HG03571 (cell line): ENCODE data around the gene OR2B2.

Source experiments
- ATAC-seq: cut with Tn5 transposase; IDR thresholded peaks from one replicate; pipeline ENCODE4 v1.9.1; 2021; ENCODE audit not compliant: unreplicated experiment

Gene OR2B2

GRCh38 chr6:27893836-27894807, 18.1 kb downstream of the OR2B2 start:
- no peak for ATAC-seq

GRCh38 chr6:27893059-27893835, 18.9 kb downstream of the OR2B2 start:
- peak; percentile 46 for ATAC-seq

GRCh38 chr6:27892649-27893058, 19.5 kb downstream of the OR2B2 start:
- no peak for ATAC-seq

- ATAC-seq: no peak
Observed at GRCh38 chr6:27891320-27891875, 20.8 kb downstream of the OR2B2 start.

DNA sequence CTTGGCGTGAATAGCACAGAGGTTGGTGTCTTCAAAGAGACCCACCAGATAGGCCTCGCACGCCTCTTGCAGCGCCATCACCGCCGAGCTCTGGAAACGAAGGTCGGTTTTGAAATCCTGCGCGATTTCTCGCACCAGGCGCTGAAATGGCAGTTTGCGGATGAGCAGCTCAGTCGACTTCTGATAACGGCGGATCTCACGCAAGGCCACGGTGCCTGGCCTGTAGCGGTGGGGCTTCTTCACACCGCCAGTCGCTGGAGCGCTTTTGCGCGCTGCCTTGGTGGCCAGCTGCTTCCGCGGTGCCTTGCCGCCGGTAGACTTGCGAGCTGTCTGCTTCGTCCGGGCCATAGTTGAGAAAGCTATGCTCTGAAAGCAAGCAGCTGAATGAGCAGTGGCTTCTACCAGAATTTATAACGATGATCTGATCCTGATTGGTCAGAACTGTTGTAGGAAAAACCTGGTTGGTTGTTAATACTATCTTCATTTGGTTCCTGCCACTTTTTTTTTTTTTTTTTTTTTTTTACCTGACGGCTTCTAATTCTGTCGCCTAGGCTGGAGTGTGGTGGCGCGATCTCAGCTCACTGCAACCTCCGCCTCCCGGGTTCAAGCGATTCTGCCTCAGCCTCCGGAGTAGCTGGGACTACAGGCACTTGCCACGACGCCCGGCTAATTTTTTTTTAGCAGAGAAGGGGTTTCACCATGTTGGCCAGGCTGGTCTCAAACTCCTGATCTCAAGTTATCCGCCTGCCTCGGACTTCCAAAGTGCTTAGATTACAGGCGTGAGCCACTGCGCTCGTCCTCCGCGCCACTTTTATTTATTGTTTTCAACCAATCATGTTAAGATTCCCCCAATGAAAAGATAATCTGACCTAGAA, 21.5 kb downstream of the OR2B2 start:
- peak; percentile 43 for ATAC-seq

DNA sequence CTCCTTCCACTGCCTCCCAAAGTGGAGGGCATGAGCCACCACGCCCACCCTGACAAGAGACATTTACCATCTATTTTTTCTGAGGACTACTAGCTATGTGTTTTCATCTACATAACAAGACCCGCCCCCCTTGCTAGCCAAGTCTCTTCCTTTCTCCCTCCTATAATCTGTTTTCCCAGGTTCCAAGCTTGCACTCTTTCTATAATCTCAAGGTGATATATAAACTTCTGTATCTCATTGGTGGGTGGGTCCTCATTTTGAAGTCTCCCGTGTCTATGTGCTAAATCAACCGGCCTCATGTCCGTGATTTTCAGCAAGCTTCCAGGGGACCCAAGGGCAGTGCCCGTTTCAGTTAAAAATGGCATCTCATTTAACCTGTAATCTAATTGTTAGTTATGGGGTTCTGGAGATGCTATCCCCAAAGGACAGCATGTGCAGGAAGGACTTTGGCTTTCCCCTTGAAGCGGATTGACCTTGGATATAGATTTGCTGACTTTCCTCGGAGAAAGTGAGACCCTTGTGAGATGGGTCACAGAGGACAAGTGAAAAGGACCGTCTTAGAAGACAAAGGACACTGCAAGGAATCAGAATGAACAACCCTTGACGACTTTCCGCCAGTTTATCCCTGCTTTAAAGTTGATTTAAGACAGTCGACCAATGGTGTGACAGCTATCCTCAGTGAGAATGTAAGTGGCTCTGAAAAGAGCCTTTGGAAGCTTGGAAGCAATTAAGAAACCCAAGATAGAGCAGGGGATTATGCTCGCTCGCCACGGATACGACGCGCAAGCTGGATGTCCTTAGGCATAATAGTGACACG, 22.4 kb downstream of the OR2B2 start:
- no peak for ATAC-seq

DNA sequence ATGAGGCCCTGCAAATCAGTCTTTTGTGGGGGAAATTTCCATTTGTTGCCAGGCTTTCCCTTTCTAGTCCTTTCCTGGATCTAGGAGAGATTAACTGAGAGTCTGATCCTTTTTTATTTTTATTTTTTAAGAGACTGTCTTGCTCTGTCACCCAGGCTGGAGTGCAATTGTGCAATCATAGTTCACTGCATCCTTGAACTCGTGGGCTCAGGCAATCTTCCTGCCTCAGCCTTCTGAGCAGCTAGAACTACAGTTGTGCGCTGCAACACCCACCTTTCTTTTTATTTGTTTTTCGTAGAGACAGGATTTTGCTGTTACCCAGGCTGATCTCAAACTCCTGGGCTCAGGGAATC, 22.9 kb downstream of the OR2B2 start:
- no peak for ATAC-seq

- ATAC-seq: no peak
Observed at GRCh38 chr6:27888566-27888965, 23.6 kb downstream of the OR2B2 start.

GRCh38 chr6:27886073-27886472, 26.1 kb downstream of the OR2B2 start:
- no peak for ATAC-seq

DNA sequence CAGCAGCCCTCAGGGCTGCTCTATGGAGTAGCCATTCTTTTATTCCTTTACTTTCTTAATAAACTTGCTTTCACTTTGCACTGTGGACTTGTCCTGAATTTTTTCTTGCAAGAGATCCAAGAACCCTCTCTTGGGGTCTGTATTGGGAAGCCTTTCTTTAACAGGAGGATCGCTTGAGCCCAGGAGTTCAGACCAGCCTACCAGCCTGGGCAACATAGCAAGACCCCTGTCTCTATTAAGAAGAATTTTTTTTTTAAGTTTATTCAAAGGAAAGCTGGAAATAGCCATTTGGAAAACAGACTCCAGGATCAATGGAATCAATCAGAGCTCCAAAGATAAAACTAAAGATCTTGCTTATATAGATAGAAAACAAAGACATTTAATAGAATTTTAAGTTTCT, 29.1 kb downstream of the OR2B2 start:
- no peak for ATAC-seq

- no peak for ATAC-seq
Observed at GRCh38 chr6:27882624-27883023, 29.6 kb downstream of the OR2B2 start.

GRCh38 chr6:27879837-27880236, 32.4 kb downstream of the OR2B2 start:
- no peak for ATAC-seq

DNA sequence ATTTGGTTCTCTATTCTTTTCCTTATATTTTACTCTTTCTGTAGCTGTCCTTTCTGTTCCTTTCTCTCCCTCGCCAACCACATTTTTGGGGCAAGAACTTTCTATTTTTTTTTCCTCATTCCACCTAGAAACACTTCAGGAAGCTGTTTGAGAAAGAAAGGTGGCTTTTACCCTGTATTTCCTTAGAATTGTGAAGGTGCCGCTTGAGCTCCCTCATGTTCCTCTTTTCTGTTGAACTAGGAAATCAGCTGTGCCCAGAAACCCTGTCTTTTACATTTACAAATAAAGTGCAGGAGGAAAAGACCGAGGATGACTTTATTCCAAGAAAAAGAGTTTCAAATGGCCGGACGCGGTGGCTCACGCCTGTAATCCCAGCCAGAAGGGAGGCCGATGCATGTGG, 38.2 kb downstream of the OR2B2 start:
- ATAC-seq: no peak

DNA sequence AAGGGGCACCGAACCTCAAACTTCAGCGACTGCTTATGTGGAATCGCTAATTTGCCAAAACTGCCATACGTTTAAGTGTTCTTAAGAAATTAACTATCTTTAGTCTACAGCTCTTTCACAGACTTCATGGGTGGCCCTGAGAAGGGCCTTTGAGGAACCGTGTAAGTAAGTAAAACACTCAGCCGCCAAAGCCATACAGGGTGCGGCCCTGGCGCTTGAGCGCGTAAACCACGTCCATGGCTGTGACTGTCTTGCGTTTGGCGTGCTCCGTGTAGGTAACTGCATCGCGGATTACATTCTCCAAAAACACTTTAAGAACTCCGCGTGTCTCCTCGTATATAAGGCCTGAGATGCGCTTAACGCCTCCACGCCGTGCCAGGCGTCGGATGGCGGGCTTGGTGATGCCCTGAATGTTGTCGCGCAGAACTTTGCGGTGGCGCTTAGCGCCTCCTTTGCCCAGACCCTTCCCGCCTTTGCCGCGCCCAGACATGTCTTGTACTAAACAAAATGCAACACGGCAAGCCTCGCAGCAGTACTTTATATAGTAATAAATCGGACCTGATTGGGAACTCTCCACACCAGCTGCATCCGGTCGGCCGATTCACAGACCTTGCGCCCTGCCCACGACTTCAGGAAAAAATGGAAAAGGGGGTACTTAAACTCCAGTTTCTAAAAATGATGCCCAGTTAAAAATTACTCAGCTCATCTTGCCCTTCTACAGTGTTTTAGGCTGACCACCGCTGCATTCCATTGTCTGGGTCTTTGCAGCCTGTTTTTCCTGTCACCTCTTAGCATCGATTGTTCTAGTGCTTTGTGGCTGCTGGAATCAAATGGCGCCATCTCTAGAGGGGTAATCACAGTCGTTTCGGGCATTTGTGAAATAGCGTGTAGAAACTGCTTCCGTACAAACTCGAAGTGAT, 38.9 kb downstream of the OR2B2 start:
- ATAC-seq: peak; percentile 33

DNA sequence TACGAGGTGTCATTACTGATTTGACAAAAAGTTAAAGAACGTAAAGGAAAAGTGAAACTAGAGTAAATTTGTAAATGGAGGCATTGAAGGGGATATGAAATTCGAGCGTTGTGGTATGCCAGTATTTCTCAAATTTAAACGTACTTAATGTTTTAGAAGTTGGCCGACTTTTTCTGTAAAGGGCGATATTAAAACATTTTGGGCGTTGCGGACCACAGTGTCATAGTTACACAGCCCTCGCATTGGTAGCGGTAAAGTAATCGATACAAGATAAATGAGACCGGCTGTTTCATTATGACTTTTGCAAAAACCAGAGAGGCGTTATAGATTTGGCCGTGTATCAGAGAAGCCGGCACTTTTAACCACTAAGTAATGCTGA, 39.6 kb downstream of the OR2B2 start:
- ATAC-seq: peak; percentile 11

GRCh38 chr6:27871924-27872638, 40.1 kb downstream of the OR2B2 start:
- peak; percentile 44 for ATAC-seq

GRCh38 chr6:27870291-27870870, 41.8 kb downstream of the OR2B2 start:
- ATAC-seq: no peak

GRCh38 chr6:27868311-27868710, 43.9 kb downstream of the OR2B2 start:
- ATAC-seq: no peak
